IMR-90 (cell line): ENCODE data around the gene CRABP1. TPM values are rescaled to one million over a fixed set of nuclear protein-coding genes. Genes with fewer than 3 reads are reported as not detected.

Experiments
- ATAC-seq: fragments of 200-7000 bp; cut with Tn5 transposase; 2 replicates; pipeline ENCODE4 v1.9.1; 2020; ENCODE audit warnings: low read depth, mild to moderate bottlenecking, moderate library complexity
- BruUV-seq: library from RNA; stranded (reverse); fragments of 400-500 nt; replicated peaks from 2 replicates; lab custom pipeline; 2021; lab: Mats Ljungman, UMichigan
- CTCF ChIA-PET: fragments of 300-600 bp; formaldehyde crosslinking; extraction: SDS; loops from one replicate; lab custom pipeline; 2021; ENCODE audit warnings: antibody characterized with exemption; lab: Yijun Ruan, JAX
- POLR2A ChIA-PET: fragments of 300-600 bp; sonication (Branson Sonifier 250); formaldehyde crosslinking; loops from one replicate; lab custom pipeline; 2022; ENCODE audit warnings: antibody characterized with exemption; ENCODE audit not compliant: unreplicated experiment; lab: Charles Lee
- DNase-seq: peaks from one replicate; pipeline ENCODE4 v3.0.0; 2013
- H2AFZ ChIP-seq: replicated peaks from 2 replicates; pipeline ENCODE3; 2013; ENCODE audit warnings: low read length, mild to moderate bottlenecking; ENCODE audit not compliant: poor library complexity
- H2AK5ac ChIP-seq: 2 replicates; pipeline ENCODE4 v1.6.1; 2013; ENCODE audit warnings: low read depth, low read length, inconsistent platforms
- H2AK9ac ChIP-seq: replicated peaks from 2 replicates; pipeline ENCODE3; 2013; ENCODE audit warnings: mild to moderate bottlenecking, low read depth, low read length, moderate library complexity; ENCODE audit not compliant: poor library complexity
- H2BK120ac ChIP-seq: 2 replicates; pipeline ENCODE4 v1.6.1; 2013; ENCODE audit warnings: low read depth, low read length, inconsistent platforms
- H2BK15ac ChIP-seq: 3 replicates; pipeline ENCODE4 v1.6.1; 2013; ENCODE audit warnings: low read depth, low read length, inconsistent platforms
- H2BK20ac ChIP-seq: 2 replicates; pipeline ENCODE4 v1.6.1; 2013; ENCODE audit warnings: low read depth, mild to moderate bottlenecking, inconsistent platforms, low read length, moderate library complexity
- H2BK5ac ChIP-seq: 2 replicates; pipeline ENCODE4 v1.6.1; 2013; ENCODE audit warnings: mild to moderate bottlenecking, low read depth, low read length, inconsistent platforms; ENCODE audit not compliant: poor library complexity, severe bottlenecking
- H3K14ac ChIP-seq: replicated peaks from 2 replicates; pipeline ENCODE4 v1.6.1; 2013; ENCODE audit warnings: low read depth, low read length, inconsistent platforms
- H3K18ac ChIP-seq: 2 replicates; pipeline ENCODE4 v1.6.1; 2013; ENCODE audit warnings: low read depth, low read length, control low read depth
- H3K23ac ChIP-seq: 2 replicates; pipeline ENCODE4 v1.6.1; 2013; ENCODE audit warnings: low read depth, low read length, inconsistent platforms
- H3K27ac ChIP-seq: 2 replicates; pipeline ENCODE4 v1.5.1; 2013; ENCODE audit warnings: mild to moderate bottlenecking, control low read depth, low read length; ENCODE audit not compliant: insufficient read depth
- H3K27me3 ChIP-seq: 2 replicates; pipeline ENCODE4 v1.6.1; 2013; ENCODE audit warnings: low read length; ENCODE audit not compliant: control insufficient read depth, insufficient read depth
- H3K36me3 ChIP-seq: 2 replicates; pipeline ENCODE4 v1.6.1; 2013; ENCODE audit warnings: low read length, mixed read lengths; ENCODE audit not compliant: control insufficient read depth, insufficient read depth
- H3K4ac ChIP-seq: 2 replicates; pipeline ENCODE4 v1.6.1; 2013; ENCODE audit warnings: low read depth, low read length, inconsistent platforms
- H3K4me1 ChIP-seq: 2 replicates; pipeline ENCODE4 v1.6.1; 2013; ENCODE audit warnings: low read length, mixed read lengths; ENCODE audit not compliant: control insufficient read depth, insufficient read depth
- H3K4me2 ChIP-seq: 2 replicates; pipeline ENCODE4 v1.6.1; 2013; ENCODE audit warnings: low read depth, mild to moderate bottlenecking, control low read depth, low read length, moderate library complexity
- H3K4me3 ChIP-seq: 2 replicates; pipeline ENCODE4 v1.5.1; 2013; ENCODE audit warnings: low read depth, mild to moderate bottlenecking, control low read depth, low read length, moderate library complexity; ENCODE audit not compliant: insufficient read depth
- H3K56ac ChIP-seq: 2 replicates; pipeline ENCODE4 v1.6.1; 2013; ENCODE audit warnings: low read length, inconsistent platforms; ENCODE audit not compliant: insufficient read depth; ENCODE audit errors: extremely low read depth
- H3K79me1 ChIP-seq, 2 experiments: 2 replicates each; pipeline ENCODE4 v1.6.1; 2013; ENCODE audit warnings: low read length in 2 of 2, inconsistent platforms in 1 of 2, low read depth in 1 of 2
- H3K9ac ChIP-seq: 2 replicates; pipeline ENCODE4 v1.6.1; 2013; ENCODE audit warnings: low read depth, low read length, control low read depth
- H3K9me1 ChIP-seq: 2 replicates; pipeline ENCODE4 v1.6.1; 2013; ENCODE audit warnings: low read length, inconsistent platforms; ENCODE audit not compliant: insufficient read depth
- H3K9me3 ChIP-seq: 2 replicates; pipeline ENCODE4 v1.6.1; 2013; ENCODE audit warnings: low read length; ENCODE audit not compliant: control insufficient read depth, insufficient read depth
- H4K20me1 ChIP-seq: 2 replicates; pipeline ENCODE4 v1.6.1; 2013; ENCODE audit warnings: low read length, inconsistent platforms; ENCODE audit not compliant: insufficient read depth
- H4K5ac ChIP-seq: 2 replicates; pipeline ENCODE4 v1.6.1; 2013; ENCODE audit warnings: mild to moderate bottlenecking, low read depth, low read length, control low read depth
- H4K8ac ChIP-seq, 2 experiments: 2 replicates each; pipeline ENCODE4 v1.6.1; 2013; ENCODE audit warnings: low read depth in 2 of 2, low read length in 2 of 2, control low read depth in 1 of 2, inconsistent platforms in 1 of 2
- H4K91ac ChIP-seq: 2 replicates; pipeline ENCODE4 v1.6.1; 2013; ENCODE audit warnings: low read depth, low read length, inconsistent platforms; ENCODE audit not compliant: insufficient read depth
- MAFK ChIP-seq: IDR thresholded peaks from 2 replicates; pipeline ENCODE4 v1.6.1; 2012; ENCODE audit warnings: low read depth, low read length, improper control_type of control experiment
- MXI1 ChIP-seq: IDR thresholded peaks from 2 replicates; pipeline ENCODE4 v1.6.1; 2012; ENCODE audit warnings: low read depth, mild to moderate bottlenecking, low read length, moderate library complexity, borderline replicate concordance
- NFE2L2 ChIP-seq: fragments of 150-350 bp; IDR thresholded peaks from 2 replicates; pipeline ENCODE4 v1.6.1; 2016; ENCODE audit warnings: low read depth, mild to moderate bottlenecking, low read length
- POLR2A ChIP-seq: IDR thresholded peaks from 2 replicates; pipeline ENCODE4 v1.6.1; 2012; ENCODE audit warnings: mild to moderate bottlenecking, low read depth, low read length
- RAD21 ChIP-seq: IDR thresholded peaks from 2 replicates; pipeline ENCODE4 v1.6.1; 2012; ENCODE audit warnings: low read length, improper control_type of control experiment
- SMC3 ChIP-seq: fragments of 150-350 bp; IDR thresholded peaks from 2 replicates; pipeline ENCODE4 v1.6.1; 2016; ENCODE audit warnings: low read depth, mild to moderate bottlenecking, antibody characterized with exemption, low read length, moderate library complexity
- WGBS, 2 experiments: methylation state at CpG; one replicate each; pipeline versions ENCODE4 v1.1.5 to v1.1.7; 2013; ENCODE audit warnings: missing lambda C conversion rate in 2 of 2; ENCODE audit not compliant: insufficient read length in 1 of 2; ENCODE audit errors: extremely low coverage in 2 of 2; 5-methylcytosine and 5-hydroxymethylcytosine counted together
- dilution Hi-C: fragments of 300-500 bp; cut with HindIII; formaldehyde crosslinking; loops from one replicate; pipeline ENCODE4 v1.14.3; 2018; ENCODE audit warnings: low sequenced_read_pairs; ENCODE audit not compliant: unreplicated experiment
- in situ Hi-C: fragments of 300-500 bp; cut with MboI; formaldehyde crosslinking; loops from 3 replicates; pipeline ENCODE4 v1.14.3; 2019; ENCODE audit warnings: low sequenced_read_pairs, inconsistent platforms, mixed read lengths
- intact Hi-C: fragments of 100-400 bp; cut with micrococcal nuclease; formaldehyde crosslinking; loops from 2 replicates; pipeline ENCODE4 v1.10.0; 2022
- polyA plus RNA-seq, 3 experiments: library from polyadenylated mRNA; depleted of rRNA; stranded (reverse); fragments of >200 nt; gene quantifications; 2 replicates each; pipeline ENCODE4 v1.2.3, GENCODE V29; 2012; ENCODE audit warnings: low replicate concordance in 1 of 3
- total RNA-seq: library from RNA; depleted of rRNA; stranded (reverse); fragments of >200 nt; gene quantifications from 2 replicates; pipeline ENCODE4 v1.2.3, GENCODE V29; 2012

CRABP1 gene
- total and polyA plus RNA-seq, 2 of the 4 experiments (the other 2 are of a cell fraction) = not detected

- ChIA-PET CTCF (interaction anchor here (0.7 kb wide), 1 partner anchor 123 kb away, joined by 4 read pairs; no protein-coding TSS in a partner anchor), POLR2A (no interaction called here)
- no peak for TF ChIP-seq NFE2L2
- TF ChIP-seq POLR2A = no peak
- TF ChIP-seq SMC3 = no peak
- TF ChIP-seq RAD21 = no peak
- TF ChIP-seq MXI1 = no peak
- TF ChIP-seq MAFK = no peak
- peak overlapping the region; percentile 85 for H4K91ac ChIP-seq
- H3K4me3 ChIP-seq = no peak overlapping the region
- peak overlapping the region; percentile 51; the same call in 1 of the 2 replicates for H3K18ac ChIP-seq
- no peaks in the 10 kb centered on the region for H3K36me3 ChIP-seq
- H3K14ac ChIP-seq = peak overlapping the region; percentile 68
- no peaks in the 10 kb centered on the region for H4K20me1 ChIP-seq
- H2BK5ac ChIP-seq = peak overlapping the region; percentile 61
- intact Hi-C loops (no loop called here), dilution Hi-C loops (no loop called here), in situ Hi-C loops (no loop called here)
- H3K9ac ChIP-seq = peak overlapping the region; percentile 20
- peak overlapping the region; percentile 6; the same call in 1 of the 3 replicates for H2BK15ac ChIP-seq
- no peaks in the 10 kb centered on the region for H3K79me1 ChIP-seq
- H3K27me3 ChIP-seq = peaks cover 2% of the 10 kb centered on the region; the same call in 1 of the 2 replicates
- H4K8ac ChIP-seq = peak overlapping the region; percentile 72 to 86
- peak overlapping the region; percentile 30; the same call in 1 of the 2 replicates for H3K4ac ChIP-seq
- peak overlapping the region; percentile 75 for H2AK9ac ChIP-seq
- peak; percentile 85 for ATAC-seq
- 82% methylated on average over 3 of the region's 3 CpGs; no CpG with 5 or more reads in 1 of the 2 experiments for WGBS, 2 experiments
- BruUV-seq = no TSS peak
- DNase-seq = peak; percentile 76
- H2BK120ac ChIP-seq = peak overlapping the region; percentile 83
- H3K23ac ChIP-seq = 0 out of 2 replicates have a peak overlapping the region, but pooled peaks have one; percentile 5
- H3K4me1 ChIP-seq = peaks cover 6% of the 10 kb centered on the region
- H3K56ac ChIP-seq = no peak overlapping the region
- H2AFZ ChIP-seq = peak overlapping the region; percentile 80
- H3K4me2 ChIP-seq = peak overlapping the region; percentile 23; the same call in 1 of the 2 replicates
- peak overlapping the region; percentile 60 for H2AK5ac ChIP-seq
- H4K5ac ChIP-seq = peak overlapping the region; percentile 75
- H3K9me3 ChIP-seq = no peaks in the 10 kb centered on the region
- peak overlapping the region; percentile 39 for H3K27ac ChIP-seq
- no peaks in the 10 kb centered on the region for H3K9me1 ChIP-seq
- H2BK20ac ChIP-seq = peak overlapping the region; percentile 5; the same call in 1 of the 2 replicates
These were observed 33.9 kb upstream of the CRABP1 start for GRCh38 chr15:78306176-78306774.
